ENCODE results near the gene ELMO2.

DNA sequence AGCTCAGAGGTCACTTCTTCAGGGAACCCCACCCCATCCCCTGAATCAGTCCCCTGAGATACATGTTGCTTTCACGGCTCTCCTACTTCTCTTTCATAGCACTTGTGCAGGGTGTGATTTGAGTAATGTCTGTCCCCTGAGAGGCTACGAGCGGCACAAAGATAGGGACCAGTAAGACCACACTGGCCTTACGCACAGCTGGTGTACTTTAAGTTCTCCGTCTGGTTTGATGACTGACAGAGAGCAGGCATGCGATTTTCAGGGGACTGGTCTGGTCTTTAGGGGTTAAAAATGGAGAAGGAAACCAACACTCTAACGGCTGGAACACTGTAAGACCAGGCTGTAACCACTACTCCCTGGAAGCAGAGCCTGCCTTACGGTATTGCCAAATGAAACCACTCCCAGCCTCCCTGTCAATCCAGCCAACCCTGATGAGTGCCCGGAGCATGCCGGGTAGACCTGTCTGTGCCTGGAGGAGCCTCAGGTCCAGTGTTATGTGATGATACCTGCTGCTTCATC lies 47.1 kb downstream of the ELMO2 start:
- TF ChIP-seq CTCF (conservative IDR thresholded peaks at IDR 0.05 in 1 of 2, IDR thresholded peaks at IDR 0.05 in 1 of 2; ENCODE audit: extremely low read depth in 1 of 2, insufficient read depth in 1 of 2, low read depth in 1 of 2, low read length in 2 of 2) (no peak), EZH2 (IDR thresholded peaks at IDR 0.05; ENCODE audit: borderline replicate concordance, low read length) (no peak)
